DOHH2 (cell line): ENCODE data around the gene ETFA.
"Not testable (repeated sequence)": the region's sequence is repeated elsewhere in the genome, so short reads cannot be mapped to it uniquely, and the experiment has no call there.

Source experiments
- H3F3A ChIP-seq: fragments of 200-600 bp; sonication (generic), shearing (Covaris generic); 2 replicates; pipeline ENCODE4 v1.6.0; 2016; ENCODE audit warnings: antibody characterized with exemption, mild to moderate bottlenecking; ENCODE audit not compliant: control insufficient read depth, insufficient read depth
- H3K27ac ChIP-seq: fragments of 200-600 bp; sonication (generic); 2 replicates; pipeline ENCODE4 v1.5.1; 2014; ENCODE audit warnings: low read depth, mild to moderate bottlenecking, low read length, moderate library complexity
- H3K27me3 ChIP-seq: fragments of 200-600 bp; sonication (generic); 2 replicates; pipeline ENCODE4 v1.6.1; 2014; ENCODE audit warnings: mild to moderate bottlenecking, low read length, mixed read lengths; ENCODE audit not compliant: control insufficient read depth
- H3K36me3 ChIP-seq: fragments of 200-600 bp; sonication (generic); 2 replicates; pipeline ENCODE4 v1.6.1; 2014; ENCODE audit warnings: mild to moderate bottlenecking, low read length, moderate library complexity, mixed read lengths; ENCODE audit not compliant: control insufficient read depth
- H3K4me1 ChIP-seq: fragments of 200-600 bp; sonication (generic); 2 replicates; pipeline ENCODE4 v1.6.1; 2014; ENCODE audit warnings: mild to moderate bottlenecking, low read length, mixed read lengths; ENCODE audit not compliant: control insufficient read depth
- H3K4me2 ChIP-seq: fragments of 200-600 bp; sonication (generic); 2 replicates; pipeline ENCODE4 v1.6.0; 2014; ENCODE audit warnings: mild to moderate bottlenecking, low read length, moderate library complexity
- H3K4me3 ChIP-seq: fragments of 200-600 bp; sonication (generic); 2 replicates; pipeline ENCODE4 v1.5.1; 2014; ENCODE audit warnings: mild to moderate bottlenecking, low read length, mixed read lengths
- H3K79me2 ChIP-seq: fragments of 200-600 bp; sonication (generic); 2 replicates; pipeline ENCODE4 v1.6.1; 2014; ENCODE audit warnings: mild to moderate bottlenecking, low read length, mixed read lengths; ENCODE audit not compliant: control insufficient read depth
- H3K9me2 ChIP-seq: fragments of 200-600 bp; sonication (generic); replicated peaks from 2 replicates; pipeline ENCODE4 v1.6.1; 2014; ENCODE audit warnings: mild to moderate bottlenecking, low read length, mixed read lengths; ENCODE audit not compliant: control insufficient read depth
- H3K9me3 ChIP-seq: fragments of 200-600 bp; sonication (generic); 2 replicates; pipeline ENCODE4 v1.6.1; 2014; ENCODE audit warnings: antibody characterized with exemption, low read length, mixed read lengths; ENCODE audit not compliant: control insufficient read depth, insufficient read depth
- H4K20me1 ChIP-seq: fragments of 200-600 bp; sonication (generic); 2 replicates; pipeline ENCODE4 v1.6.0; 2014; ENCODE audit warnings: low read depth, mild to moderate bottlenecking, antibody characterized with exemption, low read length, moderate library complexity; ENCODE audit not compliant: control insufficient read depth, insufficient read depth
- CTCF ChIP-seq: fragments of 200-600 bp; sonication (generic); IDR thresholded peaks from one replicate; pipeline ENCODE4 v1.5.1; 2014; ENCODE audit warnings: antibody characterized with exemption, mild to moderate bottlenecking, low read depth, low read length; ENCODE audit not compliant: poor library complexity, severe bottlenecking
- EZH2phosphoT487 ChIP-seq: fragments of 200-600 bp; sonication (generic); IDR thresholded peaks from 2 replicates; pipeline ENCODE4 v1.6.1; 2017; ENCODE audit warnings: borderline replicate concordance, mild to moderate bottlenecking, antibody characterized with exemption, low read length, moderate library complexity, mixed read lengths

Gene ETFA

GRCh38 chr15:76267077-76267476 is 44.2 kb downstream of the ETFA start:
- no peaks in the 10 kb centered on the region for H4K20me1 ChIP-seq
- H3K4me3 ChIP-seq, result no peak overlapping the region
- H3K79me2 ChIP-seq, result no peaks in the 10 kb centered on the region
- H3K27me3 ChIP-seq, result no peaks in the 10 kb centered on the region
- H3K9me2 ChIP-seq, result no peaks in the 10 kb centered on the region
- no peak overlapping the region for H3K4me2 ChIP-seq
- no peak overlapping the region for H3K27ac ChIP-seq
- TF ChIP-seq CTCF (no peak), EZH2phosphoT487 (no peak)
- H3K4me1 ChIP-seq, result no peaks in the 10 kb centered on the region
- H3K36me3 ChIP-seq, result peaks cover 89% of the 10 kb centered on the region
- H3F3A ChIP-seq, result no peaks in the 10 kb centered on the region
- peaks cover 19% of the 10 kb centered on the region for H3K9me3 ChIP-seq

- not testable (repeated sequence) for H3K27me3 ChIP-seq
- H3K36me3 ChIP-seq, result peaks cover 90% of the 10 kb centered on the region
These were observed 45.5 kb downstream of the ETFA start for GRCh38 chr15:76265769-76266168.

GRCh38 chr15:76260246-76260938 is 50.9 kb downstream of the ETFA start:
- H3K9me3 ChIP-seq, result peaks cover 17% of the 10 kb centered on the region
- no peaks in the 10 kb centered on the region for H3K27me3 ChIP-seq
- no peaks in the 10 kb centered on the region for H3F3A ChIP-seq
- H3K4me2 ChIP-seq, result no peak overlapping the region
- peaks cover 71% of the 10 kb centered on the region for H3K36me3 ChIP-seq
- no peaks in the 10 kb centered on the region for H3K9me2 ChIP-seq
- no peaks in the 10 kb centered on the region for H3K4me1 ChIP-seq
- no peak overlapping the region for H3K27ac ChIP-seq
- no peaks in the 10 kb centered on the region for H4K20me1 ChIP-seq
- H3K4me3 ChIP-seq, result no peak overlapping the region
- H3K79me2 ChIP-seq, result no peaks in the 10 kb centered on the region
- no peak for TF ChIP-seq CTCF
- no peak for TF ChIP-seq EZH2phosphoT487

More at GRCh38 chr15:76265769-76266168, 45.5 kb downstream of the ETFA start:
- H4K20me1 ChIP-seq, H3K4me2 ChIP-seq, H3K4me3 ChIP-seq, H3K27ac ChIP-seq, H3K4me1 ChIP-seq, H3F3A ChIP-seq, H3K79me2 ChIP-seq, H3K9me2 ChIP-seq: not testable (repeated sequence)
- H3K9me3 ChIP-seq, result peaks cover 19% of the 10 kb centered on the region

GRCh38 chr15:76259392-76259791 is 51.9 kb downstream of the ETFA start:
- Histone ChIP-seq H3K9me3 (peaks cover 15% of the 10 kb centered on the region), H3K79me2 (no peaks in the 10 kb centered on the region), H4K20me1 (no peaks in the 10 kb centered on the region), H3K4me1 (no peaks in the 10 kb centered on the region), H3K4me2 (no peak overlapping the region), H3F3A (no peaks in the 10 kb centered on the region), H3K27me3 (no peaks in the 10 kb centered on the region), H3K9me2 (no peaks in the 10 kb centered on the region), H3K27ac (no peak overlapping the region), H3K36me3 (peaks cover 61% of the 10 kb centered on the region), H3K4me3 (no peak overlapping the region)
- no peak for TF ChIP-seq CTCF
- no peak for TF ChIP-seq EZH2phosphoT487
